ENCODE measurements around the gene GRIK1. TPM values are rescaled to one million over a fixed set of nuclear protein-coding genes. Genes with fewer than 3 reads are reported as not detected.

The GRIK1 gene
- total RNA-seq, 4 donors from 2014 or later, result not detected

GRCh38 chr21:29953072-29953471 is 13.3 kb upstream of the GRIK1 start:
- TF ChIP-seq CTCF (IDR thresholded peaks at IDR 0.05) (no peak), EP300 (IDR thresholded peaks at IDR 0.05; ENCODE audit: low read depth) (no peak), POLR2A (IDR thresholded peaks at IDR 0.05) (no peak), POLR2AphosphoS5 (IDR thresholded peaks at IDR 0.05) (no peak)
- no peaks in the 10 kb centered on the region for H3K36me3 ChIP-seq
- WGBS, 2 donors (ENCODE audit: low coverage in 1 of 2), result 47 to 60% methylated on average over 3 to 4 of the region's 4 CpGs
- H3K9me3 ChIP-seq, result no peaks in the 10 kb centered on the region
- no peak overlapping the region for H3K27ac ChIP-seq
- no peak overlapping the region for H3K4me3 ChIP-seq
- in situ Hi-C loops (cut with MboI; ENCODE audit: low pct_ligation_motif_present in 1 of 4, low pct_unique_long_range_greater_than_20kb in 1 of 4, low sequenced_read_pairs in 3 of 4), result no loop called here
- intact Hi-C loops (cut with DNase I; ENCODE audit: low total_unique reads), result no loop called here
- no peaks in the 10 kb centered on the region for H3K4me1 ChIP-seq
- no peak for DNase-seq
- no peaks in the 10 kb centered on the region for H3K27me3 ChIP-seq

DNA sequence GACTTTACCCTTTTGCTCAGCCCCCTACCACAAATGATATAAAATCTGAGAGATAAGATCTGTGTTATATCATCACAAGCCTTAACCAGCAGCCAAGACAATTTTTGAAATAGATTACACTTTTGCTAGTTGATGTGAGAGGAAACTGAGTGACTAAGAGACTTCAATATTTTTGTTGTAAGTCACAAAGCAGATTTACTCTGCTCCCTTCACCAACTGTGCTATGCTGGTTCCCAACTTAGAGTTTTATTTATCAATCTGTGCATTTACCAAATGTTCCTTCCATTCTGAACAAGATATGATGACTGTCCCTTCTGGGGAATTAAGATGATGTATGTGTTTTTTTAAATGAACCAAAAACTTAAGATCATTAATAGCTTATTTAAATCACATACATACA is 12.1 kb upstream of the GRIK1 start:
- H3K4me3 ChIP-seq, result no peak overlapping the region

GRCh38 chr21:29949991-29950390 is 10.2 kb upstream of the GRIK1 start:
- Histone ChIP-seq H3K36me3 (no peaks in the 10 kb centered on the region), H3K27ac (no peak overlapping the region), H3K27me3 (no peaks in the 10 kb centered on the region), H3K4me3 (no peak overlapping the region), H3K4me1 (no peaks in the 10 kb centered on the region), H3K9me3 (no peaks in the 10 kb centered on the region)
- DNase-seq, result no peak
- no peak for TF ChIP-seq POLR2A (IDR thresholded peaks at IDR 0.05)
- no peak for TF ChIP-seq POLR2AphosphoS5 (IDR thresholded peaks at IDR 0.05)
- in situ Hi-C loops (cut with MboI; ENCODE audit: low pct_ligation_motif_present in 1 of 4, low pct_unique_long_range_greater_than_20kb in 1 of 4, low sequenced_read_pairs in 3 of 4) (no loop called here), intact Hi-C loops (cut with DNase I; ENCODE audit: low total_unique reads) (no loop called here)
- WGBS, 2 donors (ENCODE audit: low coverage in 1 of 2), result 80 to 92% methylated on average over 1 of the region's 1 CpG

More for the DNA sequence above, 12.1 kb upstream of the GRIK1 start:
- TF ChIP-seq POLR2A (IDR thresholded peaks at IDR 0.05), result no peak
- no peak for TF ChIP-seq CTCF (IDR thresholded peaks at IDR 0.05)
- TF ChIP-seq POLR2AphosphoS5 (IDR thresholded peaks at IDR 0.05), result no peak
- no peak for TF ChIP-seq EP300 (IDR thresholded peaks at IDR 0.05; ENCODE audit: low read depth)
- DNase-seq, result no peak
- Histone ChIP-seq H3K4me1 (no peaks in the 10 kb centered on the region), H3K27ac (no peak overlapping the region), H3K9me3 (no peaks in the 10 kb centered on the region), H3K36me3 (no peaks in the 10 kb centered on the region), H3K27me3 (no peaks in the 10 kb centered on the region)
- in situ Hi-C loops (cut with MboI; ENCODE audit: low pct_ligation_motif_present in 1 of 4, low pct_unique_long_range_greater_than_20kb in 1 of 4, low sequenced_read_pairs in 3 of 4) (no loop called here), intact Hi-C loops (cut with DNase I; ENCODE audit: low total_unique reads) (no loop called here)

- H3K9me3 ChIP-seq, result no peaks in the 10 kb centered on the region
- H3K4me1 ChIP-seq, result no peaks in the 10 kb centered on the region
- TF ChIP-seq POLR2A (IDR thresholded peaks at IDR 0.05) (no peak), POLR2AphosphoS5 (IDR thresholded peaks at IDR 0.05) (no peak), CTCF (IDR thresholded peaks at IDR 0.05) (no peak), EP300 (IDR thresholded peaks at IDR 0.05; ENCODE audit: low read depth) (no peak)
- 75 to 81% methylated on average over 6 to 9 of the region's 9 CpGs for WGBS, 2 donors (ENCODE audit: low coverage in 1 of 2)
- DNase-seq, result no peak
- no peaks in the 10 kb centered on the region for H3K27me3 ChIP-seq
- H3K4me3 ChIP-seq, result no peak overlapping the region
- in situ Hi-C loops (cut with MboI; ENCODE audit: low pct_ligation_motif_present in 1 of 4, low pct_unique_long_range_greater_than_20kb in 1 of 4, low sequenced_read_pairs in 3 of 4) (no loop called here), intact Hi-C loops (cut with DNase I; ENCODE audit: low total_unique reads) (no loop called here)
- H3K27ac ChIP-seq, result no peak overlapping the region
- H3K36me3 ChIP-seq, result no peaks in the 10 kb centered on the region
Observed at GRCh38 chr21:29947119-29947518, 7.3 kb upstream of the GRIK1 start.

GRCh38 chr21:29943885-29944284 is 4.1 kb upstream of the GRIK1 start:
- intact Hi-C loops (cut with DNase I; ENCODE audit: low total_unique reads) (no loop called here), in situ Hi-C loops (cut with MboI; ENCODE audit: low pct_ligation_motif_present in 1 of 4, low pct_unique_long_range_greater_than_20kb in 1 of 4, low sequenced_read_pairs in 3 of 4) (no loop called here)
- 66 to 70% methylated on average over 4 of the region's 4 CpGs for WGBS, 2 donors (ENCODE audit: low coverage in 1 of 2)
- Histone ChIP-seq H3K4me3 (no peak overlapping the region), H3K27ac (no peak overlapping the region), H3K4me1 (no peaks in the 10 kb centered on the region), H3K36me3 (no peaks in the 10 kb centered on the region), H3K27me3 (peaks cover 24% of the 10 kb centered on the region), H3K9me3 (no peaks in the 10 kb centered on the region)
- TF ChIP-seq EP300 (IDR thresholded peaks at IDR 0.05; ENCODE audit: low read depth) (no peak), POLR2A (IDR thresholded peaks at IDR 0.05) (no peak), POLR2AphosphoS5 (IDR thresholded peaks at IDR 0.05) (no peak), CTCF (IDR thresholded peaks at IDR 0.05) (no peak)
- DNase-seq, result no peak
